ENCODE measurements around the gene EFCAB5.
"Not testable (repeated sequence)": the region's sequence is repeated elsewhere in the genome, so short reads cannot be mapped to it uniquely, and the experiment has no call there.

GRCh38 chr17:30011934-30012333, 70.5 kb downstream of the EFCAB5 start:
- not testable (repeated sequence) for TF ChIP-seq POLR2AphosphoS5 (IDR thresholded peaks at IDR 0.05; ENCODE audit: insufficient read depth in 1 of 2, low read depth in 1 of 2); CTCF (IDR thresholded peaks at IDR 0.05)

Data from vagina (tissue), 2 donors.